IPS-18a (cell line): ENCODE results near the gene PLEK2.
"Not testable (repeated sequence)": the region's sequence is repeated elsewhere in the genome, so short reads cannot be mapped to it uniquely, and the experiment has no call there.

Experiments
- H3K27ac ChIP-seq: one replicate; pipeline ENCODE4 v1.5.1; 2013; ENCODE audit warnings: low read length
- H3K27me3 ChIP-seq: one replicate; pipeline ENCODE4 v1.6.1; 2013; ENCODE audit warnings: mild to moderate bottlenecking, low read length; ENCODE audit not compliant: control insufficient read depth, insufficient read depth
- H3K36me3 ChIP-seq: one replicate; pipeline ENCODE4 v1.6.1; 2013; ENCODE audit warnings: low read depth, low read length; ENCODE audit not compliant: control insufficient read depth
- H3K4me1 ChIP-seq: one replicate; pipeline ENCODE4 v1.6.1; 2013; ENCODE audit warnings: low read depth, low read length; ENCODE audit not compliant: control insufficient read depth
- H3K4me3 ChIP-seq: one replicate; pipeline ENCODE4 v1.5.1; 2013; ENCODE audit warnings: low read length
- H3K9ac ChIP-seq: one replicate; pipeline ENCODE4 v1.6.1; 2013; ENCODE audit warnings: mild to moderate bottlenecking, low read length, moderate library complexity
- H3K9me3 ChIP-seq: one replicate; pipeline ENCODE4 v1.6.1; 2013; ENCODE audit warnings: low read depth, low read length; ENCODE audit not compliant: control insufficient read depth

The PLEK2 gene

GRCh38 chr14:67411820-67412421 is at the start of gene PLEK2:
Gene PLEK2, minus strand, starts transcription at chr14:67412165. Its CDS starts 106 bp downstream, at chr14:67412059.
- Histone ChIP-seq H3K36me3 (no peaks in the 10 kb centered on the region), H3K9ac (no peak within 1 kb of the TSS), H3K27ac (no peak within 1 kb of the TSS), H3K27me3 (no peaks in the 10 kb centered on the region), H3K4me1 (no peaks in the 10 kb centered on the region), H3K4me3 (no peak within 1 kb of the TSS), H3K9me3 (no peaks in the 10 kb centered on the region)

- Histone ChIP-seq H3K9ac (no peak overlapping the region), H3K36me3 (no peaks in the 10 kb centered on the region), H3K9me3 (no peaks in the 10 kb centered on the region), H3K4me1 (peaks cover 4% of the 10 kb centered on the region), H3K27ac (no peak overlapping the region), H3K4me3 (no peak overlapping the region), H3K27me3 (no peaks in the 10 kb centered on the region)
Measured at GRCh38 chr14:67461341-67461985, 49.5 kb upstream of the PLEK2 start.

GRCh38 chr14:67459336-67459735 is 47.4 kb upstream of the PLEK2 start:
- Histone ChIP-seq H3K4me3 (no peak overlapping the region), H3K9ac (no peak overlapping the region), H3K36me3 (no peaks in the 10 kb centered on the region), H3K9me3 (no peaks in the 10 kb centered on the region), H3K4me1 (peaks cover 4% of the 10 kb centered on the region), H3K27me3 (no peaks in the 10 kb centered on the region), H3K27ac (no peak overlapping the region)

- Histone ChIP-seq H3K27me3 (no peaks in the 10 kb centered on the region), H3K36me3 (no peaks in the 10 kb centered on the region)
Measured at GRCh38 chr14:67457782-67458181, 45.8 kb upstream of the PLEK2 start.

GRCh38 chr14:67456732-67457131 is 44.8 kb upstream of the PLEK2 start:
- Histone ChIP-seq H3K27me3 (no peaks in the 10 kb centered on the region), H3K27ac (no peak overlapping the region), H3K9me3 (no peaks in the 10 kb centered on the region), H3K4me3 (no peak overlapping the region), H3K9ac (no peak overlapping the region), H3K4me1 (peaks cover 4% of the 10 kb centered on the region), H3K36me3 (no peaks in the 10 kb centered on the region)

More at GRCh38 chr14:67457782-67458181, 45.8 kb upstream of the PLEK2 start:
- peaks cover 4% of the 10 kb centered on the region for H3K4me1 ChIP-seq
- H3K27ac ChIP-seq: no peak overlapping the region
- H3K9ac ChIP-seq: no peak overlapping the region
- H3K9me3 ChIP-seq: no peaks in the 10 kb centered on the region
- H3K4me3 ChIP-seq: no peak overlapping the region

GRCh38 chr14:67453575-67454300 is 41.8 kb upstream of the PLEK2 start:
- H3K9me3 ChIP-seq: no peaks in the 10 kb centered on the region
- no peaks in the 10 kb centered on the region for H3K36me3 ChIP-seq
- peaks cover 4% of the 10 kb centered on the region for H3K4me1 ChIP-seq
- no peaks in the 10 kb centered on the region for H3K27me3 ChIP-seq
- H3K9ac ChIP-seq: no peak overlapping the region
- H3K27ac ChIP-seq: no peak overlapping the region
- no peak overlapping the region for H3K4me3 ChIP-seq

GRCh38 chr14:67451667-67452066 is 39.7 kb upstream of the PLEK2 start:
- H3K4me1 ChIP-seq: not testable (repeated sequence)

GRCh38 chr14:67449096-67449495 is 37.1 kb upstream of the PLEK2 start:
- no peak overlapping the region for H3K4me3 ChIP-seq
- H3K9ac ChIP-seq: no peak overlapping the region
- H3K27ac ChIP-seq: no peak overlapping the region
- H3K36me3 ChIP-seq: no peaks in the 10 kb centered on the region
- H3K4me1 ChIP-seq: peaks cover 17% of the 10 kb centered on the region
- no peaks in the 10 kb centered on the region for H3K9me3 ChIP-seq
- H3K27me3 ChIP-seq: no peaks in the 10 kb centered on the region

More at GRCh38 chr14:67451667-67452066, 39.7 kb upstream of the PLEK2 start:
- not testable (repeated sequence) for H3K9me3 ChIP-seq, H3K9ac ChIP-seq, H3K36me3 ChIP-seq, H3K27me3 ChIP-seq, H3K27ac ChIP-seq, H3K4me3 ChIP-seq

- Histone ChIP-seq H3K9ac (no peak overlapping the region), H3K9me3 (no peaks in the 10 kb centered on the region), H3K27me3 (no peaks in the 10 kb centered on the region), H3K36me3 (no peaks in the 10 kb centered on the region), H3K4me3 (no peak overlapping the region), H3K27ac (no peak overlapping the region), H3K4me1 (peaks cover 22% of the 10 kb centered on the region)
Measured at GRCh38 chr14:67447033-67447381, 35.0 kb upstream of the PLEK2 start.

- no peak overlapping the region for H3K9ac ChIP-seq
- peaks cover 22% of the 10 kb centered on the region for H3K4me1 ChIP-seq
- no peak overlapping the region for H3K27ac ChIP-seq
- H3K9me3 ChIP-seq: no peaks in the 10 kb centered on the region
- no peak overlapping the region for H3K4me3 ChIP-seq
- H3K27me3 ChIP-seq: no peaks in the 10 kb centered on the region
- H3K36me3 ChIP-seq: no peaks in the 10 kb centered on the region
Measured at GRCh38 chr14:67446371-67447032, 34.5 kb upstream of the PLEK2 start.

GRCh38 chr14:67444395-67444794 is 32.4 kb upstream of the PLEK2 start:
- no peaks in the 10 kb centered on the region for H3K9me3 ChIP-seq
- H3K36me3 ChIP-seq: no peaks in the 10 kb centered on the region
- H3K27me3 ChIP-seq: no peaks in the 10 kb centered on the region
- peak overlapping the region; percentile 38 for H3K27ac ChIP-seq
- H3K4me3 ChIP-seq: no peak overlapping the region
- no peak overlapping the region for H3K9ac ChIP-seq
- peaks cover 22% of the 10 kb centered on the region for H3K4me1 ChIP-seq
